ENCODE measurements around the gene ROCK2. TPM values are rescaled to one million over a fixed set of nuclear protein-coding genes. Genes with fewer than 3 reads are reported as not detected.

ROCK2 gene
- total RNA-seq, 3 donors from 2014 or later (not counting 1 experiment from before 2014, with no cell fraction given) = 19.9 to 28.2 (median 21.9) TPM

DNA sequence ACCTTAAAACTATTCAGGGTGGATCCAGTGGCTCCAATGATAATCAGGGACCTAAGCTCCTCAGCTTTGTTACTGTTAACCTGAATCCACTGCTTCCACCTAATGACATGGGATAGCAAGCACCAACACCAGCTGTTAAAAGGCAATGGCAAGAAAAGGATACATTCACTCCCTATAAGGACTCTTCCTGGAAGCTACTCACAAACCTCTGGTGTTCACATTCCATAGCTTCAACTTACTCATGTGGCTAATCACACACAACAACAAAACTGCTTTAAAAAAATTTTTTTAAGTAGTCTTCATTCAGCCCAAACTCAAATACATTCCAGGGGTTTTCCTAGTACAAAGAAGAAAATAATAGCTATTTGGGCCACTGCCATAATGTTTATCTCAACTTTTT lies 24.5 kb downstream of the ROCK2 start:
- no peaks in the 10 kb centered on the region for H3K4me1 ChIP-seq (ENCODE audit: control insufficient read depth, insufficient read depth, low read length)
- Mint-ChIP-seq H3K36me3 (no peaks in the 10 kb centered on the region), H3K27me3 (ENCODE audit: low read depth in 2 of 2) (no peaks in the 10 kb centered on the region), H3K4me1 (peaks cover 20 to 44% of the 10 kb centered on the region in 2 donors), H3K27ac (no peak overlapping the region), H3K4me3 (no peak overlapping the region), H3K9me3 (no peaks in the 10 kb centered on the region)
- DNase-seq (no peak), ATAC-seq (no peak)
- no peaks in the 10 kb centered on the region for H3K36me3 ChIP-seq (ENCODE audit: control insufficient read depth, insufficient read depth, low read length)
- TF ChIP-seq, protein P1, sequence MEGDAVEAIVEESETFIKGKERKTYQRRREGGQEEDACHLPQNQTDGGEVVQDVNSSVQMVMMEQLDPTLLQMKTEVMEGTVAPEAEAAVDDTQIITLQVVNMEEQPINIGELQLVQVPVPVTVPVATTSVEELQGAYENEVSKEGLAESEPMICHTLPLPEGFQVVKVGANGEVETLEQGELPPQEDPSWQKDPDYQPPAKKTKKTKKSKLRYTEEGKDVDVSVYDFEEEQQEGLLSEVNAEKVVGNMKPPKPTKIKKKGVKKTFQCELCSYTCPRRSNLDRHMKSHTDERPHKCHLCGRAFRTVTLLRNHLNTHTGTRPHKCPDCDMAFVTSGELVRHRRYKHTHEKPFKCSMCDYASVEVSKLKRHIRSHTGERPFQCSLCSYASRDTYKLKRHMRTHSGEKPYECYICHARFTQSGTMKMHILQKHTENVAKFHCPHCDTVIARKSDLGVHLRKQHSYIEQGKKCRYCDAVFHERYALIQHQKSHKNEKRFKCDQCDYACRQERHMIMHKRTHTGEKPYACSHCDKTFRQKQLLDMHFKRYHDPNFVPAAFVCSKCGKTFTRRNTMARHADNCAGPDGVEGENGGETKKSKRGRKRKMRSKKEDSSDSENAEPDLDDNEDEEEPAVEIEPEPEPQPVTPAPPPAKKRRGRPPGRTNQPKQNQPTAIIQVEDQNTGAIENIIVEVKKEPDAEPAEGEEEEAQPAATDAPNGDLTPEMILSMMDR (IDR thresholded peaks at IDR 0.05) = no peak
- intact Hi-C loops (cut with micrococcal nuclease) = no loop called here
- H3K4me3 ChIP-seq (ENCODE audit: low read length) = no peak overlapping the region
- no peaks in the 10 kb centered on the region for H3K27me3 ChIP-seq (ENCODE audit: control insufficient read depth, insufficient read depth, low read length)
- H3K9me3 ChIP-seq (ENCODE audit: control insufficient read depth, insufficient read depth, low read length) = no peaks in the 10 kb centered on the region
- H3K27ac ChIP-seq (ENCODE audit: low read length) = no peak overlapping the region

DNA sequence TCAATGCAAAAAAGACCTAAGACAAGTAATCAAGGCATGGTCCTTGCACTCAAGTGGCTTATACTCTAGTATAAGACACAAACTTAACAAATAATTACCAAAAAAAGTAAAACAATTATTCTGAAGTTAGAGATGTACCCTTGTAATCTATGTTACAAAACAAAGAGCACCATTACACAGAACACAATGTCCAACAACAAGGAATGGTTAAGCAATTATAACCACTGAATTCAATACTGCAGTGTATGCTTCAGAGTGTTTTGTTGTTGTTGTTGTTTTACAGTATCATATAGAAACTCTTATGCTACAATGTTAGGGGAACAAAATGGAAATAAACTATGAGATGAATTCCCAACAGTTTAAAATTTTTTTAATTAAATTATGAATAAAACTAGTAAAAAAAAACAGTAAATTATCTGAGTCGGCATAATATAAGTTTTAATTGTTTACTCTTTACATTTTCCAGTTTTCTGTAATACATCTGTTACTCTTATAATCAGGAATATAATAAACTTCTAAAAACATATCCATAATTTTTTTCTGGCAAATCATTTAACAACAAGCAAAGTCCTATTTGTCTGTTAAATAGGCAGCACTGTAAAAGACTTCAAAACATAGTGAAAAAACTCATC lies 29.2 kb downstream of the ROCK2 start:
- Histone ChIP-seq H3K4me1 (ENCODE audit: control insufficient read depth, insufficient read depth, low read length) (no peaks in the 10 kb centered on the region), H3K9me3 (ENCODE audit: control insufficient read depth, insufficient read depth, low read length) (no peaks in the 10 kb centered on the region), H3K4me3 (ENCODE audit: low read length) (no peak overlapping the region), H3K36me3 (ENCODE audit: control insufficient read depth, insufficient read depth, low read length) (no peaks in the 10 kb centered on the region), H3K27ac (ENCODE audit: low read length) (no peak overlapping the region), H3K27me3 (ENCODE audit: control insufficient read depth, insufficient read depth, low read length) (no peaks in the 10 kb centered on the region)
- TF ChIP-seq, protein P1 (IDR thresholded peaks at IDR 0.05) = no peak
- no peak overlapping the region for H3K4me3 Mint-ChIP-seq
- H3K4me1 Mint-ChIP-seq = peaks cover 25 to 45% of the 10 kb centered on the region in 2 donors
- WGBS (ENCODE audit: insufficient coverage) = no CpG with 5 or more reads among the region's 1 CpG
- H3K27me3 Mint-ChIP-seq (ENCODE audit: low read depth in 2 of 2) = no peaks in the 10 kb centered on the region
- no peaks in the 10 kb centered on the region for H3K9me3 Mint-ChIP-seq
- ATAC-seq = no peak
- DNase-seq = no peak
- H3K27ac Mint-ChIP-seq = no peak overlapping the region
- no peaks in the 10 kb centered on the region for H3K36me3 Mint-ChIP-seq
- intact Hi-C loops (cut with micrococcal nuclease) = no loop called here

DNA sequence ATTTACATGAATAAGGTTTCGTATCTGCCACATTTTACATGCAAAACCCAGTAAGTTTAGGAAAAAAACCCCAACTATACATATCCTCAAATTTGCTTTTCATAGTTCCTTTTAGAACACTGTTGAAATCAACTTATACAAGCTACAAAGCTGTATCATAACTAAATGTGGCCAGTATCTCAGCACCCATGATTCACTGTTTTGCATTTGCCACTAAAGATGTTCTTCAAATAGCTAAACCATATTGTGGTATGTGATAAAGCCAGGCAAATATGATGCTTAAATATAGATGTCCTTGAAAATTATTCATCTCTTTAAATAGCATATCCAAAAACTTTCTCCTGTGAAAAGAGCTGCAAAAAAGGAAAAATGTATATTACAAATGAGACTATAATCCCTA lies 29.9 kb downstream of the ROCK2 start:
- WGBS (ENCODE audit: insufficient coverage) = 100% methylated on average over 1 of the region's 1 CpG
- Mint-ChIP-seq H3K27me3 (ENCODE audit: low read depth in 2 of 2) (no peaks in the 10 kb centered on the region), H3K27ac (no peak overlapping the region), H3K36me3 (no peaks in the 10 kb centered on the region), H3K9me3 (no peaks in the 10 kb centered on the region), H3K4me3 (no peak overlapping the region), H3K4me1 (peaks cover 30 to 42% of the 10 kb centered on the region in 2 donors)
- Histone ChIP-seq H3K4me3 (ENCODE audit: low read length) (no peak overlapping the region), H3K27me3 (ENCODE audit: control insufficient read depth, insufficient read depth, low read length) (no peaks in the 10 kb centered on the region), H3K36me3 (ENCODE audit: control insufficient read depth, insufficient read depth, low read length) (no peaks in the 10 kb centered on the region), H3K4me1 (ENCODE audit: control insufficient read depth, insufficient read depth, low read length) (no peaks in the 10 kb centered on the region), H3K27ac (ENCODE audit: low read length) (no peak overlapping the region), H3K9me3 (ENCODE audit: control insufficient read depth, insufficient read depth, low read length) (no peaks in the 10 kb centered on the region)
- TF ChIP-seq, protein P1 (IDR thresholded peaks at IDR 0.05) = no peak
- ATAC-seq = no peak
- no peak for DNase-seq
- intact Hi-C loops (cut with micrococcal nuclease) = no loop called here
